NCI-H2171 (cell line): ENCODE measurements around the gene SH3PXD2A.

Experiments
- DNase-seq: peaks from one replicate; lab custom pipeline; 2025; lab: John Stamatoyannopoulos, UW

The SH3PXD2A gene

DNA sequence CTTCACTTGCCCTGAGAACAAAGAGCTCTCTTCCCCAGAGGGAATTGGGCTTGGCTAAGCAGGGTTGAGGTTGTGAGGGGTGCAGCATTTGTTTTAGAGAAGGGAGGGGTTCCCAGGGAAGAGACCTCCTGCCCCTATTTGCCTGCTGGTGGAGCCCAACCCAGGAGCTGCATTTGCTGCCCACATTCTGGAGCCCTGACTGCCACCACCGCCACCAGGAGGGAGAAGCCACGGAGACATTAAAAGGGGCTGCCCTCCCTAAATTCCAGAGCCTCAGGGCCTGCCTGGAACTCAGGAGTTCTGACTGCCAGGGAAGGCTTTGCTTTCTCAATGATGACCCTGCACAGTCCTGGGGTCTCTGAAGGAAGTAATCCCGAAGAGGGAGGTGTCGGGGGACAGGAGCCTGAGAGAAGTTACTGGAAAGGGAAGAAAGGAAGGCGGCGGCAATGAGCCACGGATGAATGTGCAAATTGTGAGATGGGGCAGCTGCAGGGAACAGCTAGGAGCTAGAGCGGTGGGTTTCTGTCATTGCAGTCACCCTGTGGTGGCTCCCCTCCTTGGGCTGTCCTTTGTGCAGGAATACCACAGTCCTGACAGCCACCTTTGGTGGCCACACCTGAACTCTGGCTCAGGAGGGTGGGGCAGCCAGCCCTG lies 310.6 kb downstream of the SH3PXD2A start:
- DNase-seq = no peak
